ENCODE data around the gene DDX1.

- TF ChIP-seq, protein P1, sequence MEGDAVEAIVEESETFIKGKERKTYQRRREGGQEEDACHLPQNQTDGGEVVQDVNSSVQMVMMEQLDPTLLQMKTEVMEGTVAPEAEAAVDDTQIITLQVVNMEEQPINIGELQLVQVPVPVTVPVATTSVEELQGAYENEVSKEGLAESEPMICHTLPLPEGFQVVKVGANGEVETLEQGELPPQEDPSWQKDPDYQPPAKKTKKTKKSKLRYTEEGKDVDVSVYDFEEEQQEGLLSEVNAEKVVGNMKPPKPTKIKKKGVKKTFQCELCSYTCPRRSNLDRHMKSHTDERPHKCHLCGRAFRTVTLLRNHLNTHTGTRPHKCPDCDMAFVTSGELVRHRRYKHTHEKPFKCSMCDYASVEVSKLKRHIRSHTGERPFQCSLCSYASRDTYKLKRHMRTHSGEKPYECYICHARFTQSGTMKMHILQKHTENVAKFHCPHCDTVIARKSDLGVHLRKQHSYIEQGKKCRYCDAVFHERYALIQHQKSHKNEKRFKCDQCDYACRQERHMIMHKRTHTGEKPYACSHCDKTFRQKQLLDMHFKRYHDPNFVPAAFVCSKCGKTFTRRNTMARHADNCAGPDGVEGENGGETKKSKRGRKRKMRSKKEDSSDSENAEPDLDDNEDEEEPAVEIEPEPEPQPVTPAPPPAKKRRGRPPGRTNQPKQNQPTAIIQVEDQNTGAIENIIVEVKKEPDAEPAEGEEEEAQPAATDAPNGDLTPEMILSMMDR (conservative IDR thresholded peaks at IDR 0.05; ENCODE audit: low read length), result no peak
- TF ChIP-seq EZH2phosphoT487 (IDR thresholded peaks at IDR 0.05; ENCODE audit: borderline replicate concordance, low read depth, low read length), result no peak
Observed at GRCh38 chr2:15660491-15661294, 69.0 kb downstream of the DDX1 start.
